ENCODE data around the gene PLPP7. TPM values are rescaled to one million over a fixed set of nuclear protein-coding genes. Genes with fewer than 3 reads are reported as not detected.
A peak's percentile ranks its signal among the peaks of the same experiment; 100 is the strongest.
"Not testable (repeated sequence)": the region's sequence is repeated elsewhere in the genome, so short reads cannot be mapped to it uniquely, and the experiment has no call there.

Gene PLPP7
- 15.8 TPM for total RNA-seq

- DNase-seq (ENCODE audit: low spot score in 2 of 2) = peak in 1 of 2 donors; percentile 91
- Histone ChIP-seq H3K9me3 (no peaks in the 10 kb centered on the region), H3K4me1 (peaks cover 3 to 11% of the 10 kb centered on the region in 2 donors), H3K27me3 (no peaks in the 10 kb centered on the region), H3K4me3 (peak within 1 kb of the TSS; percentile 46 to 70), H3K27ac (peak within 1 kb of the TSS; percentile 65 to 70), H3K36me3 (peaks cover 0 to 4% of the 10 kb centered on the region in 2 donors)
- intact Hi-C loops (cut with DNase I) = loop anchor here (1.0 kb wide), 1 partner anchor 11 kb away; no protein-coding TSS in a partner anchor
- TF ChIP-seq CTCF (IDR thresholded peaks at IDR 0.05) = no peak
Observed at GRCh38 chr9:131289301-131290035, at the start of gene PLPP7. Gene PLPP7 (plus strand): TSS chr9:131289723. CDS start chr9:131289998, 275 bp downstream.

- Histone ChIP-seq H3K27me3 (no peaks in the 10 kb centered on the region), H3K27ac (no peak overlapping the region), H3K4me3 (no peak overlapping the region), H3K4me1 (peaks cover 3 to 7% of the 10 kb centered on the region in 2 donors), H3K9me3 (no peaks in the 10 kb centered on the region), H3K36me3 (no peaks in the 10 kb centered on the region)
- no peak for TF ChIP-seq CTCF (IDR thresholded peaks at IDR 0.05)
- intact Hi-C loops (cut with DNase I) = no loop called here
- DNase-seq (ENCODE audit: low spot score in 2 of 2) = no peak
Observed at GRCh38 chr9:131240047-131240921, 49.2 kb upstream of the PLPP7 start.

GRCh38 chr9:131244331-131244730 is 45.2 kb upstream of the PLPP7 start:
- H3K27me3 ChIP-seq; H3K4me3 ChIP-seq; H3K27ac ChIP-seq; H3K36me3 ChIP-seq; intact Hi-C loops (cut with DNase I); H3K4me1 ChIP-seq; H3K9me3 ChIP-seq; DNase-seq (ENCODE audit: low spot score in 2 of 2): not testable (repeated sequence)

- H3K4me3 ChIP-seq = no peak overlapping the region
- no peaks in the 10 kb centered on the region for H3K9me3 ChIP-seq
- H3K36me3 ChIP-seq = no peaks in the 10 kb centered on the region
- no peak for TF ChIP-seq CTCF (IDR thresholded peaks at IDR 0.05)
- H3K27ac ChIP-seq = no peak overlapping the region
- no peaks in the 10 kb centered on the region for H3K27me3 ChIP-seq
- no peak for DNase-seq (ENCODE audit: low spot score in 2 of 2)
- intact Hi-C loops (cut with DNase I) = no loop called here
- no peaks in the 10 kb centered on the region for H3K4me1 ChIP-seq
Observed at GRCh38 chr9:131246618-131247017, 42.9 kb upstream of the PLPP7 start.

GRCh38 chr9:131252120-131252519 is 37.4 kb upstream of the PLPP7 start:
- Histone ChIP-seq H3K27me3 (no peaks in the 10 kb centered on the region), H3K4me1 (no peaks in the 10 kb centered on the region), H3K9me3 (no peaks in the 10 kb centered on the region), H3K4me3 (peak overlapping the region in 1 of 2 donors; percentile 17), H3K36me3 (no peaks in the 10 kb centered on the region), H3K27ac (peak overlapping the region in 1 of 2 donors; percentile 41)
- intact Hi-C loops (cut with DNase I) = no loop called here
- DNase-seq (ENCODE audit: low spot score in 2 of 2) = no peak
- TF ChIP-seq CTCF (IDR thresholded peaks at IDR 0.05) = no peak

Measured in ascending aorta (tissue), 2 donors.